Bone marrow (tissue), 2 donors: ENCODE data around the gene C12orf43.
"Not testable (repeated sequence)": the region's sequence is repeated elsewhere in the genome, so short reads cannot be mapped to it uniquely, and the experiment has no call there.

Experiments
- DNase-seq, 2 donors: peaks; one replicate each; lab custom pipeline; 2025; lab: John Stamatoyannopoulos, UW

The C12orf43 gene, protein sequence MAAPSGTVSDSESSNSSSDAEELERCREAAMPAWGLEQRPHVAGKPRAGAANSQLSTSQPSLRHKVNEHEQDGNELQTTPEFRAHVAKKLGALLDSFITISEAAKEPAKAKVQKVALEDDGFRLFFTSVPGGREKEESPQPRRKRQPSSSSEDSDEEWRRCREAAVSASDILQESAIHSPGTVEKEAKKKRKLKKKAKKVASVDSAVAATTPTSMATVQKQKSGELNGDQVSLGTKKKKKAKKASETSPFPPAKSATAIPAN

GRCh38 chr12:121015825-121016766 lies at the start of gene C12orf43:
Gene C12orf43 (minus strand): TSS chr12:121016487. CDS start chr12:121016474, 13 bp downstream.
- peak; percentile 70 to 80 for DNase-seq

DNA sequence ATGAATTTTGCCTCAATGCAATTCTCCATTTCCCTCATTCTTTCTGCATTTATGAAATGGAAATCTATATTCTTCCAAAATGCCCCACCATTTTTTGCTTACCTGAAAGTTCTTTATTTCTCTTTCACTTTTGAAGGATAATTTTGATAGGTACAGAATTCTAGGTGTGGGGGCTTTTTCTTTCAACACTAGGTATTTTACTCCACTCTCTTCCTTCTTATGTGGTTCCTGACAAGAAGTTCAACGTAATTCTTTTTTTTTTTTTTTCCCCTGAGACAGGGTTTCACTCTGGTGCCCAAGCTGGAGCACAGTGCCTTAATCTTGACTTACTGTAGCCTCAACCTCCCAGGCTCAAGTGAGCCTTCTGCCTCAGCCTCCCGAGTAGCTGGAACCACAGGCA lies 49.1 kb upstream of the C12orf43 start:
- DNase-seq: no peak

GRCh38 chr12:121064586-121064985 lies 48.3 kb upstream of the C12orf43 start:
- not testable (repeated sequence) for DNase-seq

DNA sequence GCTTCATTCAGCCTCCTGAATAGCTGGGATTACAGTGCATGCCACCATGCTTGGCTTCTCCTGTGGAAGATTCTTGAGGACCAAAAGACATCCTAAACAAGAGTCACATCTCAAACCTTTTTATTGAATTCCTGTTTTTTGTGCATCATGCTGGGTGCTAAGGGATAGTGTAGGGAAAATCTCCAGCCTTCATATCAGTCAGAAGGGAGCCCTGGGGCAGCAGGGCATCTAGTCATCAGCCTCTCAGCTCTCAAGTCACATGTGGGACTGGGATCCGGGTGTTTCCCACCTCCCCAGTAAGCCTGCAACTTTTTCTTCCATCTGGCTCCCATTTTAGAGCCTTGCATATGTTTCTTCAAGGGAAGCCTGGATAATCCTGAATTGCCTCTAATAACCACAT lies 47.8 kb upstream of the C12orf43 start:
- no peak for DNase-seq

- no peak for DNase-seq
Observed at GRCh38 chr12:121062391-121063045, 46.2 kb upstream of the C12orf43 start.

DNA sequence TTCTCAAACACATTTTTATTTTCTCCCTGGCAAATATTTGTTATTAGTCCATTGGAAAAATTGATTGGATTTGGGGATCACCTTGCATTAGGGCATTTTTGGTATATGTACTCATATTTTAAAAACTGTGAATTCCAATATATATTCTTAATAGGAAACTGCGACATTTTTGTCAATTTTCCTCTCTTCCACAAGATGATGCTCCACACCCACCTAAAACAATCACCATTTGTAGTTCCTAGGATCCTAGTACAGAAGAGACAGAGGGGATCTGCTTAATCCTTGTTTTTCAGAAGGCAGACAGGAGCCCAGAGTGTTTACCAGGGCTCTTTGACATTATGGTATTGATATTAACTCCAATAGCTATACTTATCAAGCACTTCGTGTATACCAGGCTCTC lies 45.5 kb upstream of the C12orf43 start:
- DNase-seq: peak in 1 of 2 donors; percentile 10

DNA sequence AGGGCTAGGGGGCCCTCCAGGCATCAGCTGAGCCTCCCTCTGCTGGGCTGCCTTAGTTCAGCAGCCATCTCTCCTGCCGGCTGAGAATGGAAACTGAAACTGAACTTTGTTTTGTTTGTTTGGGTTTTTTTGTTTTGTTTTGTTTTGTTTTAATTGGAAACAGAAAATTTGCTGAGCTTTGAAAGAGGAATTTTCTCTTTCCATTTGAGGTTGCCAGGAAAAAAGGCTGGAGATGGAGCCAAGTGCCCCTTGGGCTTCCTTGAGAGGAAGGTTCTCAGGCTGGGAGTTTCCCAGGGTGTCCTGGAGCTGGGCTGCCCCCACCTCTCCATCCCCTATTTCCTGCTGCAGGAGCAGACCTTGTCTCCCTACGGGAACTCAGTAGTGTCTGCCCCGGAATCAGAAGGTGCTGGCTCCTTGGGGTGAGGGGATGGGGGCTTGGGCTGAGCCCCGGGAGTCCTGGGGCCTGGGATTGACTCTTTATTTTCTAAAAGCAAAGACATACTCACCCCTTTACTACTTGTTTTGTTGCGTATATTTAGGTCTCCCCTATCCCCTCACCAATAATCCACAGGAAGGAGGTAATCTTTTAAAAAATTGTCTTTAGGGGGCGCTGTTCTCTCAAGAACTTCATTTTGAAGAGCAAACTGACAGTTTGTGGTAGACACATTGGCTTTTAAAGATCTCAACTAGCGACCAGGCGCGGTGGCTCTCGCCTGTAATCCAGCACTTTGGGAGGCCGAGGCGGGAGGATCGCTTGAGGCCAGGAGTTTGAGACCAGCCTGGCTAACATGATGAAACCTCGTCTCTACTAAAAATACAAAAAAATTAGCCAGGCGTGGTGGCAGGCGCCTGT lies 44.1 kb upstream of the C12orf43 start:
- peak; percentile 32 to 85 for DNase-seq

DNA sequence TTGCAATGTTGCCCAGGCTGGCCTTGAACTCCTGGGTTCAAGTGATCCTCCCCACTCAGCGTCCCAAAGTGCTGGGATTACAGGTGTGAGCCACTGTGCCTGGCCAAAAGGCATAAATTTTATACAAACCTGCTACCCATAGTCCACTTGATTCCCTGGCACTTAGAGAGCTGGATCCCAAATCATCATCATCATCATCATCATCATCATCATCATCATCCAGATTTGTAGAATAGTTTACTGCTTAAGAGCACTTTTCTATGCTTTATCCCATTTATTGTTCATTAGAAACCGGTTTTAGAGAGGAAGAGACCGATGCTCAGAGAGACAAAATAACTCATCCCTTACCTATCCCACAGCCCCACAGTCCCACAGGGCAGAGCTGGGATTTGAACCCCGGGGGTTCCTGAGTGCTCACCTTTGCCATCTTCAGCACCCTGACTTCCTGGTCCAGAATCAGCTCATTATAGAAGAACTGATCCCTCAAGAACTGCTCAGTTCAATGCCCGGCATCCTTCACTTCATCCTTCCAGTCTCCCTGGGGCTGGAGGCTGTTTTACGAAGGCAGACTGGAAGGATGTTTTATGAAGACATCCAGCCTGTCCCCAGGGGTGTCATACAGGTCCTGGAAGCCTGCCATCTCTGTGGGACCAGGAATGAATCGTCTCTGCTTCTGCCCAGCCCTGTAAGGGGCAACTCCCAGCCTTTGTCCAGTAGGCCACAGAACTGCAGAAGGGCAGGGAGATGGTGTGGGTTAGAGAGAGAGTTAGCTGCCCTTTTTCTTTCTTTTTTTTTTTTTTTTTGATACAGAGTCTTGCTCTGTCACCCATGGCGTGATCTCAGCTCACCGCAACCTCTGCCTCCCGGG lies 43.0 kb upstream of the C12orf43 start:
- DNase-seq: no peak

- no peak for DNase-seq
Observed at GRCh38 chr12:121057794-121058193, 41.5 kb upstream of the C12orf43 start.

- DNase-seq: no peak
Observed at GRCh38 chr12:121053706-121054105, 37.4 kb upstream of the C12orf43 start.

DNA sequence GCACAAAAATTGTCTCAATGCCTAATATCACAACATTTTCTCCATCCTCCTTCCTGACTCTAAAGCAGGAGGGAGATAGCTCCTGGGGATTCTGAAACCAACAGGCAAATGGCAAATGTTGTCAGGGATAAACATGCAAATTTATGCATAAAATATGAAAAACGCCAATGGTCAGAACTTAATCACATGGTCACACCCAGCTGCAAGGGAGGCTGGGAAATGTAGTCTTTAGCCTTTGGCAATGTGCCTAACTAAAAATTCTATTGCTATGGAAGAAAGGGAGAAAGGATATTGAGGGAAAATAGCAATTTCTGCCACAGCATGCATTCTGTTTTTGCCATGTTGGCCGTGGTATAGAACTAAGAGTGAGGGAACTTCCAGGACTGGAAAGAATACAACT lies 34.4 kb upstream of the C12orf43 start:
- no peak for DNase-seq

GRCh38 chr12:121048442-121048841 lies 32.2 kb upstream of the C12orf43 start:
- no peak for DNase-seq

GRCh38 chr12:121047400-121047799 lies 31.1 kb upstream of the C12orf43 start:
- DNase-seq: not testable (repeated sequence)

DNA sequence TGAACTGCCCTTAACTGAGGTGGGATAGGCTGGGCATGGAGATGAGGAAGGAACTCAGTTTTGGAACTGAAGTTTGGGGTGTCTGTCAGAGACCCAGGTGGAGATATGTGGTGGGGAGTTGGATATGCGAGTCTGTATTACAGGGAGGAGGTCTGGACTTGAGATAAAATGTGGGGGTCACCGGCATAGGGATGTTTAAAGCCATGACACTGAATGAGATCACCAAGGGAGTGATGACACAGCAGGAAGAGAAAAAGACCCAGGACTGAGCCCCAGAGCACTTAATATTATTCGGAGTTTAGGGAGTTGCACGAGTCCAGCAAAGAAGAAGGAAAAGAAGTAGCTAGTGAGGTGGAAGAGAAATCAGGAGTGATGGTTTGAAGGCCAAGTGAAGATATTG lies 26.8 kb upstream of the C12orf43 start:
- DNase-seq: no peak

DNA sequence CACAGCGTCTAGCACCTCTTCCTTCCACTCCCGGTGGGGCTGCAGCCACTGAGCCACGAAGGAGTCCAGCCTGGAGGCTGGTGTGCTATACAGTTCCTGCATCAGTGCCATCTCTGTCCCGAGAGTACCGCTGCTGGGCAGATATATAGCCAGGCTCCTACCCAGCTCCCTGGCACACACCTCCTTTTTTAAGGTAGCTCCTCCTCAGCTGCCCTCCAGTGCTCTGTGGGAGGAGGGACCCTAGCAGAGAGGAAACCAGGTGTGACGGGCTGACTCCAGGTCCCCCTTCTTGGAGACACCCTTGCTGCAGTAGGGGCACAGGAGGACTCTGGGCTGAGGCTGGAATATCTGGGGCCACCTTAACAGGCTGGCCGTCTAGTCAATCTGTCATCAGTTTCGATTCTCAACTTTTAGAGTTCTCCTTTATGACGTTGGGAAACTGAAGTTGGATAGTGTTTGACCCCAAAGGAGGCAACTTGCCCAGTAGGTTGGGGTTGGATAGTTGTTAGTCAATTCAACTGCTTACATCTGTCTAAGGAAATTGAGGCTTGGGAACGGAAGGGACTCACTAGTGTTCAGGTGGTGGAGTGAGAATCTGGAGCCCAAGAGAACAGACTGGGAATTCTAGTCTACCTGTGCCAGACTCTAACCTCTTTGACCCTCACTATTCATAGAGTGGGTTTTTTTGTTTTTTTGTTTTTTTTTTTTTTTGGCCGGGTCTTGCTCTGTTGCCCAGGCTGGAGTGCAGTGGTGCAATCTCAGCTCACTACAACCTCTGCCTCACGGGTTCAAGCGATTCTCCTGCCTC lies 22.8 kb upstream of the C12orf43 start, which contains the start of gene OASL:
Gene OASL, minus strand, starts transcription at position 386 of the 808 bp plus-strand sequence. Its CDS starts 275 bp downstream, at position 111.
- peak; percentile 28 to 82 for DNase-seq

DNA sequence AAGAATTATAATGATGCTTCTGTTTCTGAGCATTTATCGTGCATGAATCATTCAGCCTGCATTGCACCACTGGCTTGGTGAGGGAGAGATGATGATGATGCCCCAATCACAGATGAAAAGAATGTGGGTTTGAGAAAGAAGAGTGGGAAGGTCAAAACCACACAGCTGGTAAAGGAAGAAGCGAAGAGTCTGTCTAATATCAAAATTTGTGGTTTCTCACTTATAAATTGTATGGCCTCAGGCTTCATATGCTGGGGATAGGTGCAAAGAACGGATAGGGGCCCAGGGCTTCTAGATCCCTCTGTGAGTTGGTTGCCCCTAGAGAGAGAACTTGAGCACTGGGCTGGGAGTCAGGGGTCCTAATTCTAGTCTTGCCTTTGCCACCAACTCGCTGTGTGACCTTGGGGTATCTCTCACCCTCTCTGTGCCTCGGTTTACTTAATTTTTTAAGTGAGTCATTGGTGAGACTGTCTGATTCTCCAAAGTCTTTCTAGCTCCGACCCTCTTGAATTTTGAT lies 20.6 kb upstream of the C12orf43 start:
- DNase-seq: no peak

DNA sequence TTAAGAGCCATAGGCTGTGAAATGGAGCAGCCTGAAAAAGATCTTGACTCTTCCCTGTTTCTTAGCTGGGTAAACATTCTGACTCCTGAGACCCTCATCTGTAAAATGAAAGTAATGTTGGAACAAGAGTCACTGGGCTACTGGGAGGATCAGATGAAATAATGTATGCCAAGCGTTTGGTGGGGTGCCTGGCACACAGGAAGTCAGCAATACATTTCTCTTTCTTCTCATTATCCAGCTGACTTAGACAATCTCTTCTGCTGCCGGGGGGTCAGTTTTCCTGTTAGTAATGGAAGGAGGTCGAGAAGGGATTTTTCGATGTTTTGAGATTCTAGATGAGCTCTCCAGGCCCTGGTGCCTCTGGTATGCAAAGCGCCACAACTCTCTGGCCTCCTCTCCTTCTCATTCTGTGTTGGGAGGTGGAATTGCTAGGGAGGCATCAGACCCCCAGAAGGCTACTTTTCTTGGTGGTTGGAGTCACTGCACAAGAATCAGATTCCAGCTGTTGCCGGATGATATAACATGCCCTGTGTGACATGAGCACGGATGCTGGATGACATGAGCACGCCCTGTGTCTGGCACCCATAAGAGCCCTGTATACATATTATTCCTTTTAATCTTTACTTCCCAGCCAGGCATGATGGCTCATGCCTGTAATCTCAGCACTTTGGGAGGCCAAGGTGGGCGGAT lies 18.5 kb upstream of the C12orf43 start:
- no peak for DNase-seq

GRCh38 chr12:121033625-121034349 lies 17.5 kb upstream of the C12orf43 start:
- DNase-seq: peak in 1 of 2 donors; percentile 88
